GM18858 (cell line): ENCODE data around the gene KIF4B.

Experiments
- ATAC-seq: cut with Tn5 transposase; IDR thresholded peaks from one replicate; pipeline ENCODE4 v1.9.1; 2021; ENCODE audit not compliant: unreplicated experiment

The KIF4B gene

DNA sequence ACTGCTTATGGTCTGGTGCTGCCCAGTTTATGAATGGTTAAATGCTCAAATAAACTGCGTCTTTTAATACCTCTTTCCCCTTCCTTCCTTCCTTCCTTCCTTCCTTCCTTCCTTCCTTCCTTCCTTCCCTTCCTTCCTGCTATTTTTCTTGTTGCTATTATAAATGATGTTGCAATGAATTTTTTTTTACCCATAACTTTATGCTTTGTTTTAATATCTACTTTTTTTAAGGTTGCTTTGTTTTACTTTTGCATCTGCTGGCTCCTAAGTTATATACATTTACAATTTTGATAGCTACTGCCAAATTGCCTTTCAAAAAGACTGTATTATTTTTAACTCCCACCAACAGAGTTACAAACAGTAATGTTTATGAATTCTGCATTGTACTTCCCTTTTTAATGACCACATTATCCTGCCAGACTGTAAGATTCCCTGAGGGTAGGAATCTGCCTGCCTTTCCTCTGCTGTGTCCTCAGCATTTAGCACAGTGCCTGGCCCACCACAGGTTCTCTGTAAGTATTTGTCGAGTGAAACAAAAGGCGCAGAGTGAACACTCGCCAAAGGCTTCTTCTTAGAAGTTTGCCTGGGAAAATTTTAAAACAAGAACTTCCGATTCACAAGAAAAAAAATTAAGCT lies 36.9 kb downstream of the KIF4B start:
- ATAC-seq: no peak

DNA sequence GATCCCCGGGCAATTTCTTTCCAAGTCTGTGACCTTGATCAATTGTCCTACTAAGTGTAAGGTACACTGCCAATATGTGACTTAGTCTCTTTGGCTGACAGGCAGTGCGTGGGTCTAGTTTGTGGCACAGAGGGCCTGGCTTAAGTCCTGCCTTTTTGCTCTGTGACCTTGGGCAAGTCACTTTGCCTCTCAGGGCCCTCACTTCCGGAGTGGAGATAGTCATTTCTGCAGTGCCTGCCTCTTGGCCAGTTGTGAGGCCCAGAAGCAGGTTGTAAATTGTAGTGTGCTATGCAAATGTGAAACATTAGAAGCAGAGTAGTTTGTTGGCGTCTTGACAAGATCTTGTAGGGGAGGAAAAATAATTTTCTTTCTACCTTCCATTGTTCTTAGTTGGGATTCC lies 39.0 kb downstream of the KIF4B start:
- ATAC-seq: no peak

DNA sequence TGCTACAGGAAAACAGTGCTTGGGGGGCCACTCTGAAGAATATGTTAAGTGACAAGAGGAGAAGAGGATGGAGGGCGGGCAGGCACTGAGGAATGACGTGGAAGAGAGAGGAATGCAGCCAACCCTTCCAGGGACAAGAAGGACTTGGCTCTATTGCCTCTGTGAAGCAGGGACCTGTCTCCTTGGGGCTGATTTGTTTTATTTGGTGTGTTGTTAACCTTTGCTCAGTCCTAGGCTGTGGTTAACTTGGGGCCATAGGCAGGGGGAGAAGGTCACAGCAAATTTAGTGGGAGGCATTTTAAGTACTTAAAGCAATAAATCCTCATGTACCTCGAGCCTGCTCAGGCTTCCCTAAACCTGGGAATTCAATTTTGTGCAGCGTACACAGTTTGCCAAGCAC lies 39.9 kb downstream of the KIF4B start:
- no peak for ATAC-seq

DNA sequence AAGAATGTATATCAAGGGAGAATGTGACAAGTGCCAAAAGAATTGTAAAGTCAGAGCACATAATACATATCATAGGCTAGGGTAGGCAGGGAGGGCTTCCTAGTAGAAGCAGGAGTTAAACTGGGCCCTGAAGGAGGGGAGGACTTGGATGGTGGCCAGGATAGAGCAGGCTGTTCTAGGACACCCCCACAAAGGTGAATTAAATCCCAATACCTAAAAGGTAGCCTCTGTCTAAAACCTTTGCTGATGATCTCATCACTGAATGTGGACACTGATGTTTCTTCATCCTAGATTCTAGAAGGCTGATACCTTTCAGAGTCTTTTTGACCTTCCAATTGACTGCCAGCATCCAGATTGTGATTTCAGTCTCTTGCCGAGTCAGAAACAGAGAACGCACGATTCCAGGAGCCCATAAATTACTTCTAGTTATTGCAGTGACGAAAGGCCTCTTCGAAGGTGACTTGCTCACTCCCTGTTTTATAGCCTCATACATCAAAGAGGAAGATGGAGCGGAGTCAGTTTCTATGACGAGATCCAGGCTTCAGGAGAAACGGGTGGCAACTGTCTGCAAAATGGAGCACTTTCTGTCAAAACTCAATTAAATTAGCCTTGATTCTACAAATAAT lies 43.2 kb downstream of the KIF4B start:
- no peak for ATAC-seq

DNA sequence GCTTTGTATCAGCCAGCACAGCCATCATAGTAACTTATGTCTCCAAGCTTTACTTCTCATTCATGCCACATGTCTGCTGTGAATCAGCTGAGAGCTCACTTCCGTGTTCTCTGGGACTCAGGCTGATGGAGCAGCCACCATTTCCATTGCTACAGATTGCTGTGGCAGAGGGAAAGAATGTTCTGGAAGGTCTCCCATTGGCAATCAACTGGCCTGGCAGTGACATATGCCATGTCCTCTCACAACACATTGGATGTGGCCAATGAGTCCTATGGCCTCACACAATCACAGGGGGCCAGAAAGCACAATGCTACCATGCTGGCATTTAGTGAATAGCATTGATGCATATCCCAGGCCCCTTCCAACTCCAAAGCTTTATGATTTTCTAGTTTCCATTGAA lies 44.1 kb downstream of the KIF4B start:
- no peak for ATAC-seq

DNA sequence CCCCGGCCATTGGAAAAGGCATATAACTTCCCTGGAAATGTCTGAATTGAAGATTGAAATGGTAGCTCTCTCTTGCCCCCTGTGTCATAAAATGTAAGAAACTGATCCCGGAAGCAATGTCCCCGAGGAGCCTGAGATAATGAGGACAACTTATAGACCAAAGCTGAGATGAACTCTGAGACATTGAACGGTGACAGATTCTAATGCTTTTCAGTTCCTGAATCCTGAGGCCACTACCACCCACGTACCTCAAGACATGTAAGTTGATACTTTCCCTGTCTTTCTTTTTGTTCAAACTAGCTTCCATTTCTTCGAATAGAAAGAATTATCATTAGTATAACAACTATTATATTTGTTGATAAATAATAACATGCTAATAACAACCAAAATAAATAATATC lies 51.0 kb downstream of the KIF4B start:
- ATAC-seq: peak; percentile 65

DNA sequence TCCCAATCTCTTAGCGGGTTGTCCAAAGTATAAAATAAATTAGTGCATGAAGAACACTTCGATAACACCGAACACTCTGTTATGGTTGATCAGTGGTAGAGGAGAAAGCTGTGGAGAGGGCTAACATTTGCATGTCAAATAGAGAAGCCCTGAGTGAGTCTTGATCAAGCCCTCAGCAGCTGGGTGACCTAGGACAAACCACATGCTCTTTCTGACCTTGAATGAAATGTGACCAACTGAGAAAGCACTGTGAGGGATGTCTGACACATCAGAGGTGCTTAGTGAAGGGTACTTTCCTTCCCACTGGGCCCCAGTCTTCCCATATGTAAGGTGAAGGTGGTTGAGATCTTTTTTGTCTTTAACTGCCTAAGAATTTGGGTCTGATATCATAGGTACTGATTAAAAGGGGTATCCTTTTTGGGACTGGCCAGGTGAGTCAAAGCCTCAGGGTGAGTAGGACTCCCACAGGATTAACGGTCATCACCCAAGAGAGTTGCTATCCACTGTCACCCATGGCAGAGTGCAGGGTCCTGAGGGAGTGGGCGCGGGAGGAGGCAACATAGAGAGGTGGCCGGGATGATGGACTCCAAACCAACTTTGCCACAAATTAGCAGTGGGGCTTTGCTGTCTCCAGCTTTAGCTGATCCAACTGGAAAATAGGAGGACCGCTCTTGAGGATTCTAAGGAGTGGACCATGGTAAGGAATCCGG lies 53.5 kb downstream of the KIF4B start:
- no peak for ATAC-seq
